HepG2 (cell line): ENCODE data around the gene AP3D1. TPM values are rescaled to one million over a fixed set of nuclear protein-coding genes. Genes with fewer than 3 reads are reported as not detected.
A peak's percentile ranks its signal among the peaks of the same experiment; 100 is the strongest.

Experiments used
- FOSL2 ChIP-seq: sonication (generic); formaldehyde crosslinking; IDR thresholded peaks from 2 replicates; pipeline ENCODE4 v1.4.0; 2020; ENCODE audit warnings: missing genetic modification reagents
- GRHL1 ChIP-seq: sonication (generic); formaldehyde crosslinking; conservative IDR thresholded peaks from 2 replicates; pipeline ENCODE4 v1.8.0; 2022; ENCODE audit warnings: missing genetic modification reagents
- NKX3-1 ChIP-seq: sonication (generic); formaldehyde crosslinking; IDR thresholded peaks from 2 replicates; pipeline ENCODE4 v1.5.0; 2020; ENCODE audit warnings: missing genetic modification reagents
- NR2C2 ChIP-seq: sonication (generic); formaldehyde crosslinking; IDR thresholded peaks from 2 replicates; pipeline ENCODE4 v1.4.0; 2020; ENCODE audit warnings: missing genetic modification reagents, mild to moderate bottlenecking, moderate library complexity, borderline replicate concordance
- NR2F6 ChIP-seq, 2 experiments: IDR thresholded peaks; 2 replicates each; pipeline ENCODE4 v1.6.1; 2016; ENCODE audit warnings: antibody characterized with exemption in 1 of 2, mild to moderate bottlenecking in 1 of 2
- PAWR ChIP-seq: sonication (generic); formaldehyde crosslinking; IDR thresholded peaks from 2 replicates; pipeline ENCODE4 v1.4.0; 2020; ENCODE audit warnings: missing genetic modification reagents, mild to moderate bottlenecking, borderline replicate concordance
- PAX8 ChIP-seq: sonication (generic); formaldehyde crosslinking; IDR thresholded peaks from 2 replicates; pipeline ENCODE4 v1.8.0; 2022; ENCODE audit warnings: mild to moderate bottlenecking, missing genetic modification reagents, borderline replicate concordance
- SALL2 ChIP-seq: sonication (generic); formaldehyde crosslinking; IDR thresholded peaks from 2 replicates; pipeline ENCODE4 v1.8.1; 2023; ENCODE audit warnings: mild to moderate bottlenecking, missing genetic modification reagents, inconsistent platforms
- SCMH1 ChIP-seq: sonication (generic); formaldehyde crosslinking; IDR thresholded peaks from 2 replicates; pipeline ENCODE4 v1.9.0; 2021; ENCODE audit warnings: missing genetic modification reagents, mild to moderate bottlenecking, borderline replicate concordance
- SRSF9 ChIP-seq: fragments of 200-400 bp; formaldehyde crosslinking; IDR thresholded peaks from 2 replicates; pipeline ENCODE4 v1.6.1; 2018; ENCODE audit warnings: borderline replicate concordance, mild to moderate bottlenecking, low read depth, low read length; ENCODE audit not compliant: insufficient read depth, poor library complexity, severe bottlenecking
- TRIM24 ChIP-seq: sonication (generic); formaldehyde crosslinking; IDR thresholded peaks from 2 replicates; pipeline ENCODE4 v1.8.0; 2022; ENCODE audit warnings: mild to moderate bottlenecking, missing genetic modification reagents
- ZBTB49 ChIP-seq: sonication (generic); formaldehyde crosslinking; IDR thresholded peaks from 2 replicates; pipeline ENCODE4 v1.4.0; 2020; ENCODE audit warnings: missing genetic modification reagents, borderline replicate concordance
- ZBTB8A ChIP-seq: sonication (generic); formaldehyde crosslinking; IDR thresholded peaks from 2 replicates; pipeline ENCODE4 v1.4.0; 2020; ENCODE audit warnings: mild to moderate bottlenecking, low read depth, missing genetic modification reagents, borderline replicate concordance
- ZNF282 ChIP-seq: fragments of 450-650 bp; IDR thresholded peaks from 2 replicates; pipeline ENCODE4 v1.6.1; 2018; ENCODE audit not compliant: partially characterized antibody
- ZNF30 ChIP-seq: sonication (generic); formaldehyde crosslinking; IDR thresholded peaks from 2 replicates; pipeline ENCODE4 v1.5.0; 2020; ENCODE audit warnings: mild to moderate bottlenecking, missing genetic modification reagents
- ZNF350 ChIP-seq: sonication (generic); formaldehyde crosslinking; IDR thresholded peaks from 2 replicates; pipeline ENCODE4 v1.4.0; 2020; ENCODE audit warnings: mild to moderate bottlenecking, low read depth, missing genetic modification reagents, borderline replicate concordance
- ZNF597 ChIP-seq: sonication (generic); formaldehyde crosslinking; IDR thresholded peaks from 2 replicates; pipeline ENCODE4 v1.5.0; 2020; ENCODE audit warnings: missing genetic modification reagents
- ZNF619 ChIP-seq: sonication (generic); formaldehyde crosslinking; IDR thresholded peaks from 2 replicates; pipeline ENCODE4 v1.4.0; 2020; ENCODE audit warnings: mild to moderate bottlenecking, missing genetic modification reagents
- ZNF713 ChIP-seq: sonication (generic); formaldehyde crosslinking; IDR thresholded peaks from 2 replicates; pipeline ENCODE4 v1.4.0; 2020; ENCODE audit warnings: mild to moderate bottlenecking, missing genetic modification reagents
- ZNF747 ChIP-seq: sonication (generic); formaldehyde crosslinking; IDR thresholded peaks from 2 replicates; pipeline ENCODE4 v1.8.1; 2023; ENCODE audit warnings: missing genetic modification reagents, mild to moderate bottlenecking, borderline replicate concordance
- ZNF775 ChIP-seq: sonication (generic); formaldehyde crosslinking; IDR thresholded peaks from 2 replicates; pipeline ENCODE4 v1.4.0; 2020; ENCODE audit warnings: missing genetic modification reagents, mild to moderate bottlenecking, moderate library complexity, borderline replicate concordance
- ZNF839 ChIP-seq: sonication (generic); formaldehyde crosslinking; IDR thresholded peaks from 2 replicates; pipeline ENCODE4 v1.4.0; 2020; ENCODE audit warnings: missing genetic modification reagents, mild to moderate bottlenecking, borderline replicate concordance
- ZSCAN30 ChIP-seq: sonication (generic); formaldehyde crosslinking; IDR thresholded peaks from 2 replicates; pipeline ENCODE4 v1.5.0; 2020; ENCODE audit warnings: mild to moderate bottlenecking, missing genetic modification reagents
- polyA plus RNA-seq, 8 experiments: library from polyadenylated mRNA; depleted of rRNA in 3 of 8; stranded (reverse) in 7 of 8; unstranded in 1 of 8; fragments of >200 nt; fragmentation: Illumina TruSeq in 4 of 8; extraction: Trizol in 4 of 8; gene quantifications; 2 replicates each; pipeline versions ENCODE4 v1.2.1 to v1.2.3, GENCODE V29; 2011 to 2016; ENCODE audit warnings: low read depth in 4 of 8, missing spikeins in 1 of 8, mixed read lengths in 1 of 8; ENCODE audit not compliant: insufficient read depth in 1 of 8
- total RNA-seq, 5 experiments: library from RNA; depleted of rRNA; stranded (reverse); fragments of >200 nt; fragmentation: Illumina TruSeq; extraction: Trizol; gene quantifications; 2 replicates each; pipeline ENCODE4 v1.2.3, GENCODE V29; 2016; ENCODE audit warnings: low read depth in 1 of 5

AP3D1 gene
- total and polyA plus RNA-seq, 2 of the 13 experiments (the other 11 are each of a cell fraction or from before 2014, with no cell fraction given): 68.0 to 82.6 TPM

- no peak for TF ChIP-seq ZNF30 (CRISPR knock-in tag)
- no peak for TF ChIP-seq ZNF775
- TF ChIP-seq FOSL2: peak; percentile 10; the same call in 1 of the 2 replicates
- TF ChIP-seq ZNF713 (CRISPR knock-in tag): 0 out of 2 replicates have a peak, but pooled peaks have one; percentile 28
- TF ChIP-seq NKX3-1 (CRISPR knock-in tag): no peak
- no peak for TF ChIP-seq ZSCAN30 (CRISPR knock-in tag)
- no peak for TF ChIP-seq PAWR
- no peak for TF ChIP-seq NR2C2
- TF ChIP-seq TRIM24 (CRISPR knock-in tag): no peak
- peak; percentile 14; the same call in 1 of the 2 replicates for TF ChIP-seq ZNF597 (CRISPR knock-in tag)
- no peak for TF ChIP-seq SCMH1 (CRISPR knock-in tag)
- peak; percentile 70; the same call in 1 of the 2 replicates for TF ChIP-seq ZNF747 (CRISPR knock-in tag)
- 0 out of 2 replicates have a peak, but pooled peaks have one; percentile 25 for TF ChIP-seq ZNF839 (CRISPR knock-in tag)
- no peak for TF ChIP-seq ZBTB8A (CRISPR knock-in tag)
- no peak for TF ChIP-seq ZNF282
- no peak; the same call in none of the 2 replicates for TF ChIP-seq ZNF619 (CRISPR knock-in tag)
- TF ChIP-seq GRHL1 (CRISPR knock-in tag): no peak
- peak; percentile 19; the same call in 1 of the 2 replicates for TF ChIP-seq SALL2 (CRISPR knock-in tag)
- TF ChIP-seq ZBTB49 (CRISPR knock-in tag): no peak; the same call in 1 of the 2 replicates
- peak; percentile 53; the same call in 1 of the 2 replicates for TF ChIP-seq ZNF350 (CRISPR knock-in tag)
- TF ChIP-seq SRSF9: no peak
- TF ChIP-seq PAX8: 0 out of 2 replicates have a peak, but pooled peaks have one; percentile 67
- no peak for TF ChIP-seq NR2F6 (IDR thresholded peaks at IDR 0.05)
- no peak for TF ChIP-seq NR2F6 (CRISPR knock-in tag; IDR thresholded peaks at IDR 0.05)
Measured at GRCh38 chr19:2050991-2051772, 100.2 kb downstream of the AP3D1 start, which contains the start of gene MKNK2 (continued).
